Activated CD8-positive, alpha-beta T cell treated with anti-CD3 and anti-CD28 coated beads for 36 hours (primary cell): ENCODE data around the gene MORC4. TPM values are rescaled to one million over a fixed set of nuclear protein-coding genes. Genes with fewer than 3 reads are reported as not detected.

Source experiments
- ATAC-seq: fragments of 200-7000 bp; cut with Tn5 transposase; one replicate; pipeline ENCODE4 v1.10.0; 2021; ENCODE audit warnings: mild to moderate bottlenecking, moderate library complexity
- CTCF ChIA-PET: fragments of 350-600 bp; sonication (Branson Sonifier 250); formaldehyde crosslinking; loops from one replicate; lab custom pipeline; 2021; ENCODE audit warnings: antibody characterized with exemption; lab: Charles Lee
- POLR2A ChIA-PET: fragments of 350-600 bp; sonication (Branson Sonifier 250); formaldehyde crosslinking; loops from one replicate; lab custom pipeline; 2021; ENCODE audit warnings: antibody characterized with exemption; lab: Charles Lee
- DNase-seq: peaks from one replicate; pipeline ENCODE4 v3.0.0-alpha.2; 2020
- H3K27ac Mint-ChIP-seq: one replicate; pipeline ENCODE4 v1.8.0; 2021; ENCODE audit warnings: mild to moderate bottlenecking, mixed read lengths
- H3K27me3 Mint-ChIP-seq: one replicate; pipeline ENCODE4 v1.8.0; 2021; ENCODE audit warnings: mixed read lengths
- H3K36me3 Mint-ChIP-seq: one replicate; pipeline ENCODE4 v1.8.0; 2021; ENCODE audit warnings: low read depth, mixed read lengths
- H3K4me1 Mint-ChIP-seq: one replicate; pipeline ENCODE4 v1.8.0; 2021; ENCODE audit warnings: low read depth, mixed read lengths
- H3K4me3 Mint-ChIP-seq: one replicate; pipeline ENCODE4 v1.8.0; 2021; ENCODE audit warnings: mild to moderate bottlenecking, moderate library complexity, mixed read lengths
- H3K9me3 Mint-ChIP-seq: one replicate; pipeline ENCODE4 v1.8.0; 2021; ENCODE audit warnings: mixed read lengths
- intact Hi-C: fragments of 100-400 bp; cut with micrococcal nuclease; formaldehyde crosslinking; loops from one replicate; pipeline ENCODE4 v1.10.0; 2022
- total RNA-seq, 2 experiments: library from RNA; stranded (reverse); gene quantifications; one replicate each; pipeline ENCODE4 v1.2.3, GENCODE V29; 2021
- TF ChIP-seq, protein P1 (sequence below): fragments of 200-600 bp; IDR thresholded peaks from one replicate; pipeline ENCODE4 v1.8.0; 2022; ENCODE audit warnings: antibody characterized with exemption, mild to moderate bottlenecking

Gene MORC4
- total RNA-seq, 2 experiments from 2014 or later = 7.8 to 8.2 TPM

DNA sequence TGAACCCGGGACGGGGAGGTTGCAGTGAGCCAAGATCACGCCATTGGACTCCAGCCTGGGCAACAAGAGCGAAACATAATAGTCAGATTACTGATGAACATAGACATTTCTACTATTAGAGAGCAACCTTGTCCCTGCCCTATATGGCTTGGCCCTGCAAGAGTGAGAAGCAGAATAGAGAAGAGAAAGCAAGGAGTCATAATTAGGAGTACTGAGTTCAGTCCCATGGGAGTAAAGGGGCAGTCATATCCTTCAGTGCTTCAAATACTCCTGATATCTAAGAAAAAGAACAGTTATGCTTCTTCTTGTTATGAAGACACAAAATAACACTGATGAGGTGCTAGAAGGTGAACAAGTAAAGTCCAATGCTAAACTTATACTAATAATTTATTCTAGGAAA is 46.0 kb downstream of the MORC4 start:
- CTCF ChIA-PET = no interaction called here
- H3K27me3 Mint-ChIP-seq = no peaks in the 10 kb centered on the region
- DNase-seq (no peak), ATAC-seq (no peak)
- H3K36me3 Mint-ChIP-seq = no peaks in the 10 kb centered on the region
- intact Hi-C loops = loop anchor here (5.0 kb wide), 1 partner anchor 57 kb away; no protein-coding TSS in a partner anchor
- H3K27ac Mint-ChIP-seq = no peak overlapping the region
- no peaks in the 10 kb centered on the region for H3K4me1 Mint-ChIP-seq
- no peak overlapping the region for H3K4me3 Mint-ChIP-seq
- TF ChIP-seq, protein P1, sequence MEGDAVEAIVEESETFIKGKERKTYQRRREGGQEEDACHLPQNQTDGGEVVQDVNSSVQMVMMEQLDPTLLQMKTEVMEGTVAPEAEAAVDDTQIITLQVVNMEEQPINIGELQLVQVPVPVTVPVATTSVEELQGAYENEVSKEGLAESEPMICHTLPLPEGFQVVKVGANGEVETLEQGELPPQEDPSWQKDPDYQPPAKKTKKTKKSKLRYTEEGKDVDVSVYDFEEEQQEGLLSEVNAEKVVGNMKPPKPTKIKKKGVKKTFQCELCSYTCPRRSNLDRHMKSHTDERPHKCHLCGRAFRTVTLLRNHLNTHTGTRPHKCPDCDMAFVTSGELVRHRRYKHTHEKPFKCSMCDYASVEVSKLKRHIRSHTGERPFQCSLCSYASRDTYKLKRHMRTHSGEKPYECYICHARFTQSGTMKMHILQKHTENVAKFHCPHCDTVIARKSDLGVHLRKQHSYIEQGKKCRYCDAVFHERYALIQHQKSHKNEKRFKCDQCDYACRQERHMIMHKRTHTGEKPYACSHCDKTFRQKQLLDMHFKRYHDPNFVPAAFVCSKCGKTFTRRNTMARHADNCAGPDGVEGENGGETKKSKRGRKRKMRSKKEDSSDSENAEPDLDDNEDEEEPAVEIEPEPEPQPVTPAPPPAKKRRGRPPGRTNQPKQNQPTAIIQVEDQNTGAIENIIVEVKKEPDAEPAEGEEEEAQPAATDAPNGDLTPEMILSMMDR = no peak
- no peaks in the 10 kb centered on the region for H3K9me3 Mint-ChIP-seq
- POLR2A ChIA-PET = no interaction called here

DNA sequence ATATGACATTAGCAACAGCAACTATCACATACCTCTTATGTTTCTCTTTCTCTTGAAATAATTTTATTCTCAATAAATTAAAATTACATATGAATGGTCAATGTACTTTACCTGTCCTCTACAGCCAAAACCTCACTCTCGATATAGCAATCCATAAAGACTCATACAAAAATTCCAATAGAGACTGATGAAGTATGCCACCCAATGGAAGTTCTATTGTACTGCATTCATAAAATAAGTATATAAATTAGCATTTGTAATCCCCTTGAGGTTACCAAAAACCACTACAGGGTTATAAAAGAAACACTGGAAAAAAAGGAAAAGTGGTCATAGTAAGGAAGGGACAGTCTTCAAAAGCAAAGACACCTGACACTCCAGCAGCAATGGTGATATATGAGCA is 47.0 kb downstream of the MORC4 start:
- ATAC-seq = no peak
- intact Hi-C loops = loop anchor here (5.0 kb wide), 1 partner anchor 56 kb away; no protein-coding TSS in a partner anchor
- DNase-seq = no peak
- H3K27me3 Mint-ChIP-seq = no peaks in the 10 kb centered on the region
- ChIA-PET CTCF (interaction anchor here (1.0 to 2.1 kb wide), 2 partner anchors 54 to 59 kb away, joined by 3 to 6 read pairs; no protein-coding TSS in a partner anchor), POLR2A (no interaction called here)
- no peak overlapping the region for H3K27ac Mint-ChIP-seq
- no peaks in the 10 kb centered on the region for H3K4me1 Mint-ChIP-seq
- no peak overlapping the region for H3K4me3 Mint-ChIP-seq
- TF ChIP-seq, protein P1 = peak; percentile 32
- H3K36me3 Mint-ChIP-seq = no peaks in the 10 kb centered on the region
- no peaks in the 10 kb centered on the region for H3K9me3 Mint-ChIP-seq

DNA sequence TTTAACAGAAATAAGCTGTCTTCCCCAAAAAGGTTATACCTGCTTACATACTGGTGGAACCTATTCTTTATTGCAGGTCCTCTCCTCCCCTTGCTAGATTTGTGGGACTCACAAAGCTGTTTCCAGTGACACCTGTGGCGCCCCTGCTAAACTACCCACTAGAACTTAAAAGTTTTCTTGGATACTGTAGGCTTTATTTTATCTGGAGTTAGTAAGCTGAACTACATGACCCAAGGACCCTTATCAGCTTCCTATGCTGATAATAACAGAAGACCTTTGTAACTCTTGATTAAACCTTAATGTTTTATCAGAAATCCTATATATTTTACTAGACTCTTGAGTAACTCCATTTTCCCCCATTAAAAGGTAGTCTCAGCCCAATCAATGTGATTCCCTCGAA is 47.5 kb downstream of the MORC4 start:
- DNase-seq (no peak), ATAC-seq (no peak)
- Mint-ChIP-seq H3K4me1 (no peaks in the 10 kb centered on the region), H3K9me3 (no peaks in the 10 kb centered on the region), H3K27ac (no peak overlapping the region), H3K36me3 (no peaks in the 10 kb centered on the region), H3K27me3 (no peaks in the 10 kb centered on the region), H3K4me3 (no peak overlapping the region)
- TF ChIP-seq, protein P1 = no peak
- intact Hi-C loops = loop anchor here (5.0 kb wide), 1 partner anchor 55 kb away; no protein-coding TSS in a partner anchor
- CTCF ChIA-PET = interaction anchor here (0.8 to 2.1 kb wide), 2 partner anchors 58 to 60 kb away, joined by 3 to 6 read pairs; no protein-coding TSS in a partner anchor
- POLR2A ChIA-PET = no interaction called here

DNA sequence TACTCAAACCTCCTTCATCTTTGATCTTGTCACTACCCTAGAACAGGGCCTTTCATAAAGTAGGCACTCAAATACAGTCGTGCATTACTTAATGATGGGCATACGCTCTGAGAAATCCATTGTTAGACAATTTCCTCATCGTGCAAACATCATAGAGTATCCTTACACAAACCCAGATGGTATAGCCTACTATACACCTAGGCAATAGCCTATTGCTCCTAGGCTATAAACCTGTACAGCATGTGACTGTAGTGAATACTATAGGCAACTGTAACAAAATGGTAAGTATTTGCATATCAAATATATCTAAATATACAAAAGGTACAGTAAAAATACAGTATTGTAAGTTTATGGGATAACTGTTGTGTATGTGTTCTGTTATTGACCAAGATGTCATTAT is 47.9 kb downstream of the MORC4 start:
- Mint-ChIP-seq H3K9me3 (no peaks in the 10 kb centered on the region), H3K27me3 (no peaks in the 10 kb centered on the region), H3K4me1 (no peaks in the 10 kb centered on the region), H3K4me3 (no peak overlapping the region), H3K27ac (no peak overlapping the region), H3K36me3 (peaks cover 2% of the 10 kb centered on the region)
- POLR2A ChIA-PET = no interaction called here
- TF ChIP-seq, protein P1 = no peak
- ATAC-seq (no peak), DNase-seq (no peak)
- intact Hi-C loops = loop anchor here (5.0 kb wide), 1 partner anchor 55 kb away; no protein-coding TSS in a partner anchor
- CTCF ChIA-PET = interaction anchor here (0.8 to 2.1 kb wide), 2 partner anchors 58 to 60 kb away, joined by 3 to 6 read pairs; no protein-coding TSS in a partner anchor

DNA sequence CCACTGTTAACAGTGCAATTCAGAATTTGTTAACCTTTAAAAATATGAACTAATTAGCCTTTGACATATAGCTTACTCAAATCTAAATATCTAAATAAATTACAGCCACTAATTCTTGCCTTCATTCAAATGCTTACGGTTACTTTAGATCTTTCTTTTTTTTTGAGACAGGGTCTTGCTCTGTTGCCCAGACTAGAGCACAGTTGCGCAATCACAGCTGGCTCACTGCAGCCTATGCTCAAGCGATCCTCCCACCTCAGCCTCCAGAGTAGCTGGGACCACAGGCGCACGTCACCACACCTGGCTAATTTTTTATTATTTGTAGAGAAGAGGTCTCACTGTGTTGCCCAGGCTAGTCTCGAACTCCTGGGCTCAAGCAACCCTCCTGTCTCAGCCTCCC is 48.8 kb downstream of the MORC4 start:
- TF ChIP-seq, protein P1 = no peak
- no peak overlapping the region for H3K27ac Mint-ChIP-seq
- no peaks in the 10 kb centered on the region for H3K27me3 Mint-ChIP-seq
- intact Hi-C loops = loop anchor here (5.0 kb wide), 1 partner anchor 54 kb away; no protein-coding TSS in a partner anchor
- DNase-seq = no peak
- CTCF ChIA-PET = interaction anchor here (2.1 kb wide), 1 partner anchor 57 kb away, joined by 6 read pairs; no protein-coding TSS in a partner anchor
- H3K4me1 Mint-ChIP-seq = no peaks in the 10 kb centered on the region
- H3K4me3 Mint-ChIP-seq = no peak overlapping the region
- H3K9me3 Mint-ChIP-seq = no peaks in the 10 kb centered on the region
- ATAC-seq = no peak
- POLR2A ChIA-PET = no interaction called here
- H3K36me3 Mint-ChIP-seq = peaks cover 2% of the 10 kb centered on the region
